SJSA1 (cell line): Measurements from ENCODE around the gene CPZ. TPM values are rescaled to one million over a fixed set of nuclear protein-coding genes. Genes with fewer than 3 reads are reported as not detected.

Experiments used
- DNase-seq, 2 experiments: peaks; one replicate each; pipeline ENCODE4 v3.0.0-alpha.2; 2015 to 2020; ENCODE audit warnings: low spot score in 2 of 2, low read depth in 1 of 2
- H3K27ac ChIP-seq: fragments of 250-450 bp; sonication (Bioruptor Pico); 2 replicates; pipeline ENCODE4 v1.5.1; 2020; ENCODE audit warnings: mild to moderate bottlenecking, moderate library complexity
- H3K27me3 ChIP-seq: fragments of 250-450 bp; sonication (Bioruptor Pico); replicated peaks from 2 replicates; pipeline ENCODE4 v1.5.1; 2020; ENCODE audit warnings: mild to moderate bottlenecking, moderate library complexity
- H3K36me3 ChIP-seq: fragments of 250-450 bp; sonication (Bioruptor Pico); 2 replicates; pipeline ENCODE4 v1.5.1; 2020; ENCODE audit warnings: mild to moderate bottlenecking
- H3K4me1 ChIP-seq: fragments of 250-450 bp; sonication (Bioruptor Pico); replicated peaks from 2 replicates; pipeline ENCODE4 v1.6.1; 2021; ENCODE audit warnings: mild to moderate bottlenecking
- H3K4me3 ChIP-seq: fragments of 250-450 bp; sonication (Bioruptor Pico); 2 replicates; pipeline ENCODE4 v1.5.1; 2020; ENCODE audit warnings: mild to moderate bottlenecking
- H3K9me3 ChIP-seq: fragments of 250-450 bp; sonication (Bioruptor Pico); replicated peaks from 2 replicates; pipeline ENCODE4 v1.5.1; 2020; ENCODE audit warnings: mild to moderate bottlenecking
- total RNA-seq: library from RNA; depleted of rRNA; stranded (reverse); fragments of >200 nt; shearing (Covaris generic); gene quantifications from 2 replicates; pipeline ENCODE4 v1.2.3, GENCODE V29; 2014

CPZ gene
- total RNA-seq, 1 experiment from 2014 or later, result 165 TPM

- H3K4me1 ChIP-seq, result peaks cover 73% of the 10 kb centered on the region
- H3K27ac ChIP-seq, result peak overlapping the region; percentile 61
- H3K4me3 ChIP-seq, result no peak overlapping the region
- no peaks in the 10 kb centered on the region for H3K9me3 ChIP-seq
- peak; percentile 82 to 93 for DNase-seq
- H3K36me3 ChIP-seq, result peaks cover 87% of the 10 kb centered on the region
- H3K27me3 ChIP-seq, result no peaks in the 10 kb centered on the region
These were observed 7.1 kb downstream of the CPZ start for GRCh38 chr4:8599657-8600056.

- H3K27ac ChIP-seq, result peak overlapping the region; percentile 61
These were observed 7.7 kb downstream of the CPZ start for GRCh38 chr4:8600266-8600665.

GRCh38 chr4:8600686-8601085, 8.1 kb downstream of the CPZ start:
- H3K9me3 ChIP-seq, result no peaks in the 10 kb centered on the region
- H3K36me3 ChIP-seq, result peaks cover 92% of the 10 kb centered on the region
- H3K4me3 ChIP-seq, result no peak overlapping the region
- DNase-seq, result peak; percentile 72 to 83
- peaks cover 63% of the 10 kb centered on the region for H3K4me1 ChIP-seq
- H3K27ac ChIP-seq, result peak overlapping the region; percentile 61
- H3K27me3 ChIP-seq, result no peaks in the 10 kb centered on the region

More at GRCh38 chr4:8600266-8600665, 7.7 kb downstream of the CPZ start:
- Histone ChIP-seq H3K27me3 (no peaks in the 10 kb centered on the region), H3K4me1 (peaks cover 67% of the 10 kb centered on the region), H3K4me3 (no peak overlapping the region), H3K36me3 (peaks cover 89% of the 10 kb centered on the region), H3K9me3 (no peaks in the 10 kb centered on the region)
- no peak for DNase-seq

- H3K4me1 ChIP-seq, result peaks cover 59% of the 10 kb centered on the region
- no peaks in the 10 kb centered on the region for H3K27me3 ChIP-seq
- H3K9me3 ChIP-seq, result no peaks in the 10 kb centered on the region
- DNase-seq, result no peak
- H3K27ac ChIP-seq, result no peak overlapping the region
- H3K36me3 ChIP-seq, result peaks cover 96% of the 10 kb centered on the region
- no peak overlapping the region for H3K4me3 ChIP-seq
These were observed 8.5 kb downstream of the CPZ start for GRCh38 chr4:8601086-8601485.

GRCh38 chr4:8601556-8601955, 9.0 kb downstream of the CPZ start:
- H3K4me3 ChIP-seq, result no peak overlapping the region
- H3K9me3 ChIP-seq, result no peaks in the 10 kb centered on the region
- no peak overlapping the region for H3K27ac ChIP-seq
- H3K27me3 ChIP-seq, result no peaks in the 10 kb centered on the region
- peaks cover 96% of the 10 kb centered on the region for H3K36me3 ChIP-seq
- DNase-seq, result peak in 1 of 2 experiments; percentile 55
- H3K4me1 ChIP-seq, result peaks cover 54% of the 10 kb centered on the region

- peaks cover 95% of the 10 kb centered on the region for H3K36me3 ChIP-seq
These were observed 10.3 kb downstream of the CPZ start for GRCh38 chr4:8602686-8603430.

GRCh38 chr4:8603931-8604330, 11.4 kb downstream of the CPZ start:
- Histone ChIP-seq H3K36me3 (peaks cover 87% of the 10 kb centered on the region), H3K4me1 (peaks cover 36% of the 10 kb centered on the region), H3K4me3 (no peak overlapping the region), H3K27me3 (no peaks in the 10 kb centered on the region), H3K9me3 (no peaks in the 10 kb centered on the region), H3K27ac (no peak overlapping the region)
- DNase-seq, result no peak

More at GRCh38 chr4:8602686-8603430, 10.3 kb downstream of the CPZ start:
- H3K27ac ChIP-seq, result no peak overlapping the region
- no peaks in the 10 kb centered on the region for H3K27me3 ChIP-seq
- DNase-seq, result no peak
- no peaks in the 10 kb centered on the region for H3K9me3 ChIP-seq
- no peak overlapping the region for H3K4me3 ChIP-seq
- H3K4me1 ChIP-seq, result peaks cover 46% of the 10 kb centered on the region

- DNase-seq, result no peak
- H3K27me3 ChIP-seq, result no peaks in the 10 kb centered on the region
- H3K4me1 ChIP-seq, result peaks cover 22% of the 10 kb centered on the region
- peaks cover 88% of the 10 kb centered on the region for H3K36me3 ChIP-seq
- no peak overlapping the region for H3K4me3 ChIP-seq
- H3K27ac ChIP-seq, result no peak overlapping the region
- no peaks in the 10 kb centered on the region for H3K9me3 ChIP-seq
These were observed 12.7 kb downstream of the CPZ start for GRCh38 chr4:8605289-8605688.

- H3K4me1 ChIP-seq, result peaks cover 10% of the 10 kb centered on the region
- H3K27ac ChIP-seq, result no peak overlapping the region
- no peak for DNase-seq
- H3K9me3 ChIP-seq, result no peaks in the 10 kb centered on the region
- H3K36me3 ChIP-seq, result peaks cover 88% of the 10 kb centered on the region
- no peaks in the 10 kb centered on the region for H3K27me3 ChIP-seq
- H3K4me3 ChIP-seq, result no peak overlapping the region
These were observed 13.9 kb downstream of the CPZ start for GRCh38 chr4:8606476-8606875.

- DNase-seq, result no peak
- no peak overlapping the region for H3K27ac ChIP-seq
- no peaks in the 10 kb centered on the region for H3K27me3 ChIP-seq
- peaks cover 5% of the 10 kb centered on the region for H3K4me1 ChIP-seq
- no peaks in the 10 kb centered on the region for H3K9me3 ChIP-seq
- peaks cover 88% of the 10 kb centered on the region for H3K36me3 ChIP-seq
- no peak overlapping the region for H3K4me3 ChIP-seq
These were observed 14.4 kb downstream of the CPZ start for GRCh38 chr4:8606966-8607365.

GRCh38 chr4:8607603-8608481, 15.3 kb downstream of the CPZ start:
- Histone ChIP-seq H3K27ac (no peak overlapping the region), H3K27me3 (no peaks in the 10 kb centered on the region), H3K4me3 (no peak overlapping the region), H3K36me3 (peaks cover 85% of the 10 kb centered on the region), H3K4me1 (no peaks in the 10 kb centered on the region), H3K9me3 (no peaks in the 10 kb centered on the region)
- no peak for DNase-seq

GRCh38 chr4:8608714-8609391, 16.3 kb downstream of the CPZ start:
- Histone ChIP-seq H3K27ac (no peak overlapping the region), H3K9me3 (no peaks in the 10 kb centered on the region), H3K36me3 (peaks cover 87% of the 10 kb centered on the region), H3K4me3 (no peak overlapping the region), H3K4me1 (no peaks in the 10 kb centered on the region), H3K27me3 (no peaks in the 10 kb centered on the region)
- no peak for DNase-seq

- Histone ChIP-seq H3K4me1 (no peaks in the 10 kb centered on the region), H3K9me3 (no peaks in the 10 kb centered on the region), H3K27ac (no peak overlapping the region), H3K4me3 (no peak overlapping the region), H3K36me3 (peaks cover 87% of the 10 kb centered on the region), H3K27me3 (no peaks in the 10 kb centered on the region)
- DNase-seq, result no peak
These were observed 16.8 kb downstream of the CPZ start for GRCh38 chr4:8609406-8609805.
